H1 (cell line): ENCODE measurements around the gene DIPK1C. TPM values are rescaled to one million over a fixed set of nuclear protein-coding genes. Genes with fewer than 3 reads are reported as not detected.

ENCODE experiments used
- ATF3 ChIP-seq: IDR thresholded peaks from 2 replicates; pipeline ENCODE4 v1.6.1; 2011; ENCODE audit warnings: low read depth, mild to moderate bottlenecking, low read length; ENCODE audit not compliant: insufficient read depth
- CHD7 ChIP-seq: fragments of 300-600 bp; sonication (generic); IDR thresholded peaks from 2 replicates; pipeline ENCODE4 v1.7.1; 2012; ENCODE audit warnings: low read length, moderate library complexity, mild to moderate bottlenecking, inconsistent platforms; ENCODE audit not compliant: insufficient replicate concordance
- JUND ChIP-seq: IDR thresholded peaks from 2 replicates; pipeline ENCODE4 v1.6.1; 2011; ENCODE audit warnings: mild to moderate bottlenecking, improper control_type of control experiment, low read length
- KDM1A ChIP-seq: fragments of 200-600, 300-600 bp; sonication (generic); IDR thresholded peaks from 2 replicates; pipeline ENCODE4 v1.7.1; 2016; ENCODE audit warnings: mild to moderate bottlenecking, low read length, borderline replicate concordance
- POLR2AphosphoS5 ChIP-seq: IDR thresholded peaks from 2 replicates; pipeline ENCODE4 v1.6.1; 2011; ENCODE audit warnings: low read depth, low read length
- SIN3A ChIP-seq, 2 experiments: IDR thresholded peaks in 1 of 2; conservative IDR thresholded peaks in 1 of 2; 2 replicates each; pipeline ENCODE4 v1.6.1; 2011 to 2012; ENCODE audit warnings: low read length in 2 of 2, improper control_type of control experiment in 1 of 2, low read depth in 1 of 2, mild to moderate bottlenecking in 1 of 2
- polyA plus RNA-seq, 7 experiments: library from polyadenylated mRNA; depleted of rRNA in 3 of 7; stranded (reverse) in 5 of 7; unstranded in 2 of 7; fragments of >200 nt in 5 of 7; fragments of 200-250 nt in 2 of 7; gene quantifications; 1 replicate in 5 of 7; 2 replicates in 1 of 7; 4 replicates in 1 of 7; pipeline versions ENCODE4 v1.2.1 to v1.2.3, GENCODE V29; 2011 to 2013; ENCODE audit warnings: missing spikeins in 2 of 7, mixed read lengths in 2 of 7
- total RNA-seq: library from RNA; stranded (reverse); fragmentation: NEBNext Ultra II Directional; extraction: Animal tissue kit (Norgen Biotek cat#: 25700); gene quantifications from 2 replicates; pipeline ENCODE4 v1.2.1, GENCODE V29; 2021

The DIPK1C gene
- total and polyA plus RNA-seq, 2 of the 8 experiments (the other 6 are each of a cell fraction or from before 2014, with no cell fraction given): 0.08 TPM; not detected in 1

GRCh38 chr18:74480149-74480651 lies 23.1 kb upstream of the DIPK1C start (continued):
- no peak for TF ChIP-seq CHD7
- no peak for TF ChIP-seq ATF3
- TF ChIP-seq KDM1A: no peak
- TF ChIP-seq JUND: no peak
- TF ChIP-seq POLR2AphosphoS5: no peak
- no peak for TF ChIP-seq SIN3A (conservative IDR thresholded peaks at IDR 0.05 in 1 of 2, IDR thresholded peaks at IDR 0.05 in 1 of 2; ENCODE audit: low read depth in 1 of 2, low read length in 2 of 2)
